ENCODE data around the gene RYR3. TPM values are rescaled to one million over a fixed set of nuclear protein-coding genes. Genes with fewer than 3 reads are reported as not detected.

Gene RYR3
- total RNA-seq, 6 experiments from 2014 or later: not detected

- H3K36me3 Mint-ChIP-seq (ENCODE audit: low read depth): no peaks in the 10 kb centered on the region
- H3K4me1 Mint-ChIP-seq (ENCODE audit: low read depth): no peaks in the 10 kb centered on the region
- TF ChIP-seq, protein P1, sequence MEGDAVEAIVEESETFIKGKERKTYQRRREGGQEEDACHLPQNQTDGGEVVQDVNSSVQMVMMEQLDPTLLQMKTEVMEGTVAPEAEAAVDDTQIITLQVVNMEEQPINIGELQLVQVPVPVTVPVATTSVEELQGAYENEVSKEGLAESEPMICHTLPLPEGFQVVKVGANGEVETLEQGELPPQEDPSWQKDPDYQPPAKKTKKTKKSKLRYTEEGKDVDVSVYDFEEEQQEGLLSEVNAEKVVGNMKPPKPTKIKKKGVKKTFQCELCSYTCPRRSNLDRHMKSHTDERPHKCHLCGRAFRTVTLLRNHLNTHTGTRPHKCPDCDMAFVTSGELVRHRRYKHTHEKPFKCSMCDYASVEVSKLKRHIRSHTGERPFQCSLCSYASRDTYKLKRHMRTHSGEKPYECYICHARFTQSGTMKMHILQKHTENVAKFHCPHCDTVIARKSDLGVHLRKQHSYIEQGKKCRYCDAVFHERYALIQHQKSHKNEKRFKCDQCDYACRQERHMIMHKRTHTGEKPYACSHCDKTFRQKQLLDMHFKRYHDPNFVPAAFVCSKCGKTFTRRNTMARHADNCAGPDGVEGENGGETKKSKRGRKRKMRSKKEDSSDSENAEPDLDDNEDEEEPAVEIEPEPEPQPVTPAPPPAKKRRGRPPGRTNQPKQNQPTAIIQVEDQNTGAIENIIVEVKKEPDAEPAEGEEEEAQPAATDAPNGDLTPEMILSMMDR (IDR thresholded peaks at IDR 0.05): no peak
- H3K27ac Mint-ChIP-seq: no peak overlapping the region
- H3K4me3 Mint-ChIP-seq: no peak overlapping the region
- H3K9me3 Mint-ChIP-seq: peaks cover 3% of the 10 kb centered on the region; the same call in 1 of the 2 replicates
- DNase-seq: no peak
- no peaks in the 10 kb centered on the region; the same call in 1 of the 2 replicates for H3K27me3 Mint-ChIP-seq (ENCODE audit: insufficient read depth)
Observed at GRCh38 chr15:33476076-33476475, 165.3 kb downstream of the RYR3 start.

DNA sequence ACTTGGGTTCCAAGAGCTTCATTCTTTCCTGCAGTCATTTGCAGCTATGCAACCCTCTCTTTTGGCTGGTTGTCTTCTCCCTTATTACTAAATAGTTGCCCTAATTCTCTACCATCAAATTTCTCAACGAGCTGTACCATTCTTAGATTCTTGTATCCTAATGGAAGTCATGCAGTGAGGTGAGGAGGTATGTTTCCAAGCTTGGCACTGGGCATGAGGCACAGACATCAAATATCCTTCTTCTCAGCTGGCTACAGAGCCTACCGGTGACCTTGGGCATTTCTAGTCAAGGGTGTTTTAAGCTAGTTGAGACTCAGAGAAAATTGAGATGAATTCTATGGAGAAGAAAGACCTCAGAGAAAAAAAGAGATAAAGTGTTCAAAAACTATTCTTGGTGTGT is 166.1 kb downstream of the RYR3 start:
- Mint-ChIP-seq H3K4me1 (ENCODE audit: low read depth) (no peaks in the 10 kb centered on the region), H3K27me3 (ENCODE audit: insufficient read depth) (no peaks in the 10 kb centered on the region; the same call in 1 of the 2 replicates), H3K4me3 (no peak overlapping the region), H3K27ac (no peak overlapping the region), H3K9me3 (peaks cover 3% of the 10 kb centered on the region; the same call in 1 of the 2 replicates), H3K36me3 (ENCODE audit: low read depth) (no peaks in the 10 kb centered on the region)
- TF ChIP-seq, protein P1 (IDR thresholded peaks at IDR 0.05): no peak
- DNase-seq: no peak

GRCh38 chr15:33489335-33489734 is 178.6 kb downstream of the RYR3 start:
- TF ChIP-seq, protein P1 (IDR thresholded peaks at IDR 0.05): no peak
- Mint-ChIP-seq H3K9me3 (no peaks in the 10 kb centered on the region), H3K27ac (no peak overlapping the region), H3K36me3 (ENCODE audit: low read depth) (no peaks in the 10 kb centered on the region), H3K4me1 (ENCODE audit: low read depth) (no peaks in the 10 kb centered on the region), H3K27me3 (ENCODE audit: insufficient read depth) (peaks cover 3% of the 10 kb centered on the region; the same call in 1 of the 2 replicates), H3K4me3 (no peak overlapping the region)
- no peak for DNase-seq

DNA sequence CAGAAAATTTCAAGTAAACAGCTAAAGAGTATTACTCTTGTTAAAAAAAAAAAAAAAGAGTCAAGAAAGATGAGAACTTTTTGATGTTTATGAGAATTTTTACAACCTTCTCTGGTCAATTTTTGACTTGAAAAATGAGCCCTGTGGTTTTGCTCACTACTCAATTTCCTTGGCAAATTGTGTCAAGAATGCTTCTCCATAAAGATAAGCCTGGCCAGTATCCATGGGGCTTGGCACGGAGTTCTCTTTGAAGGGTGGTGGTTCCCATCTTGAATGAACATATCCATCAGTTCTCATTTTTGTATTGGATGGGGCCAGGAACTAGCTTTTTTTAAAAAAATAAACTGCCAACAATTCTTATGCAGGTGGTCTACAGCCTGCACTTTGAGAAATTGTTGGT is 179.9 kb downstream of the RYR3 start:
- TF ChIP-seq, protein P1 (IDR thresholded peaks at IDR 0.05): no peak
- Mint-ChIP-seq H3K27me3 (ENCODE audit: insufficient read depth) (peaks cover 3% of the 10 kb centered on the region; the same call in 1 of the 2 replicates), H3K4me3 (no peak overlapping the region), H3K36me3 (ENCODE audit: low read depth) (no peaks in the 10 kb centered on the region), H3K27ac (no peak overlapping the region), H3K4me1 (ENCODE audit: low read depth) (no peaks in the 10 kb centered on the region), H3K9me3 (no peaks in the 10 kb centered on the region)
- no peak for DNase-seq

- no peak for DNase-seq
- Mint-ChIP-seq H3K4me3 (no peak overlapping the region), H3K9me3 (no peaks in the 10 kb centered on the region), H3K27ac (no peak overlapping the region), H3K27me3 (ENCODE audit: insufficient read depth) (peaks cover 3% of the 10 kb centered on the region; the same call in 1 of the 2 replicates), H3K4me1 (ENCODE audit: low read depth) (no peaks in the 10 kb centered on the region), H3K36me3 (ENCODE audit: low read depth) (no peaks in the 10 kb centered on the region)
- TF ChIP-seq, protein P1 (IDR thresholded peaks at IDR 0.05): no peak
Observed at GRCh38 chr15:33492434-33493052, 181.8 kb downstream of the RYR3 start.
